NCI-H446 (cell line): ENCODE data around the gene CRB3.
A peak's percentile ranks its signal among the peaks of the same experiment; 100 is the strongest.
"Not testable (repeated sequence)": the region's sequence is repeated elsewhere in the genome, so short reads cannot be mapped to it uniquely, and the experiment has no call there.

Experiments used
- DNase-seq, 2 experiments: peaks; one replicate each; lab custom pipeline; 2025; lab: John Stamatoyannopoulos, UW

The CRB3 gene, protein sequence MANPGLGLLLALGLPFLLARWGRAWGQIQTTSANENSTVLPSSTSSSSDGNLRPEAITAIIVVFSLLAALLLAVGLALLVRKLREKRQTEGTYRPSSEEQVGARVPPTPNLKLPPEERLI

DNA sequence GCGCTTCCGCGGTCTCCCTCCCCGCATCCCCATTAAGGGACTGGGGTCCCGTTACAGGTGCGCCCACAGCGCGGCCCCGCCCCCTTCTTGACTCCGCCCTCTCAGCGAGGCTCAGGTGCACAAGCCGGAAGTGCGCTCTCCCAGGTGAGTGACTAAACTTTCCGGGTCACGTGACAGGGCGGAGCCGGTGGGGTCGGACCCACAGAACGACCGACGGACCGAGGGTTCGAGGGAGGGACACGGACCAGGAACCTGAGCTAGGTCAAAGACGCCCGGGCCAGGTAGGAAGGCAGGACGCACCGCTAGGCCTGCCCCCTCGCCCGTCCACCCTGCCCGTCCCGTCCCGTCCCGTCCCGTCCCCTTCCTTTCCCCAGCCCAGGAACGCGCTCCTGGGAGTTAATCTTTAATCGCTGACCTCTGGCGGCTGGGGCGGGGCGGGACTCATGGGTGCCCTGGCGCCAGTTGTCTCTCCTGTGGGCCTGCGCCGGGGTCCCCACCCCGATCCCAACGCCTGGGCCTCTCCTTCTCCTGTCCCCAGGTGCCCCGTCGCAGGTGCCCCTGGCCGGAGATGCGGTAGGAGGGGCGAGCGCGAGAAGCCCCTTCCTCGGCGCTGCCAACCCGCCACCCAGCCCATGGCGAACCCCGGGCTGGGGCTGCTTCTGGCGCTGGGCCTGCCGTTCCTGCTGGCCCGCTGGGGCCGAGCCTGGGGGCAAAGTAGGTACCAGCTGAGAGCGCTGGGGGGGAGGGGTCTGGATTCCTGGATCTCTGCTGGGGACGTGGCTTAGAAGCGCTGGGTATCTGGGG, at the start of gene CRB3:
CRB3 (plus strand) TSS at position 202 of the 804 bp plus-strand sequence; CDS start at position 633, 431 bp downstream.
- DNase-seq = no peak

DNA sequence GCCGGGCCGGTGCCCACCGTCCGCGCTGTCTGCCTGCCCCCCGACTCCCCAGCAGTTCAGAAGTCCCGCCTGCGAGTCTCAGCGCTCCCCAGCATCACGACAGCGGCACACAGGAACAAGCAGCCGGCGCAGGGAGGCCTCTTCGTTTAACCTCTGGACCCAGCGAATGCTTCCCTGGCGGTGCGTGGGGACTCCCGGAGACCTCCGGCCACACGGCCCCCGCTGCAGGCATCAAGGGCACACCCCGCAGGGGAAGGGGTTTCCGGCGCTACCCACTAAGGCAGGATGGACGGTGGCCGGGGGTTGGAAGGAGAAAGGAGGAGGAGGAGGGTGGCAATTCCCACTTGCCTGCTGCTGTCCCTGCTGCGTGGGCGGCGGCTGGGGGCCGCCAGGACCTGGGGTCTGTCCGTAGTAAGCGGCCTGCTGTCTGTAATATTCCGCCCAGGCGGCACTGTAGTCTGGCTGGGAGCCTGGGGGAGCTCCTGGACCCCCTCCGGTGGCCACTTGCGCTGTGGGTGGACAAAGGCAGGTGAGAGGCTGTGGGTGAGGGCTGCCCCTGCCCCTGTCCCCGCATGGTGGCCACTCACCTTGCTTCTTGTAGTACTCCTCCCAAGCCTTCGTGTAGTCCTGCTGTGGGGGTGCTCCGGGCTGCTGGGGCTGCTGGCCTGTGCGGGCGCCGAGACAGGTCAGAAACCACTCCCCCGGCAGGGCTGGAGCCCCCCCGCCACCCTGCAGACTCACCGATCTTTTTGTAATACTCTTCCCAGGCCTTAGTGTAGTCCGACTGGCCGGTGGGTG, 49.1 kb upstream of the CRB3 start:
- DNase-seq = no peak

DNA sequence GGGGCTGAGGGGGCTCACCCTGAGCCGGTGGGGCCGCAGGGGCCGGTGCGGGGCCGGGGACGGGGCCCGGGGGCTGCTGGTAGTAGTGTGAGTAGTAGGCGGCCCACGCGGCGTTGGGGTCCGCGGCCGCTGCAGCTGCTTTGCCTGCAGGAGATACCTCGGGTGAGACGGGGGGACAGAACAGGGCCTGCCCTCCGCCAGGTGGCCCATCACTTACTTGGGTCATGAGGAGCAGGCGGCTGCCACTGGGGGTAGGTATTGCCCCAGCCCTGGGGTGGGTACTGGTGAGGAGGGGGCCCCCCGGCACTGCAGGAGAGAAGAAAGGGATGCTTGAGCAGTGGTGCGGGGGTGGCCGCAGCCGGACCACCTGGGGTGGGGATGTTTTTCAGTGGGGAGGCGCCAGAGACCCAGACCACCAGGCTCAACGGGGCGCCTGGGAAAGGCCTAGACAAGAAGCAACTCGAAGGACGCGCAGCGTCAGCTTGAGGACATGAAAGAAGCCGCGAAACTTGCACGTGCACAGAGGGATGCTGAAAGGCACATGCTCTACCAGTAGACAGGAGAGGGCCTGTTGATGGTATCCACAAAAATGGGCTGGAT, 48.4 kb upstream of the CRB3 start:
- no peak for DNase-seq

DNA sequence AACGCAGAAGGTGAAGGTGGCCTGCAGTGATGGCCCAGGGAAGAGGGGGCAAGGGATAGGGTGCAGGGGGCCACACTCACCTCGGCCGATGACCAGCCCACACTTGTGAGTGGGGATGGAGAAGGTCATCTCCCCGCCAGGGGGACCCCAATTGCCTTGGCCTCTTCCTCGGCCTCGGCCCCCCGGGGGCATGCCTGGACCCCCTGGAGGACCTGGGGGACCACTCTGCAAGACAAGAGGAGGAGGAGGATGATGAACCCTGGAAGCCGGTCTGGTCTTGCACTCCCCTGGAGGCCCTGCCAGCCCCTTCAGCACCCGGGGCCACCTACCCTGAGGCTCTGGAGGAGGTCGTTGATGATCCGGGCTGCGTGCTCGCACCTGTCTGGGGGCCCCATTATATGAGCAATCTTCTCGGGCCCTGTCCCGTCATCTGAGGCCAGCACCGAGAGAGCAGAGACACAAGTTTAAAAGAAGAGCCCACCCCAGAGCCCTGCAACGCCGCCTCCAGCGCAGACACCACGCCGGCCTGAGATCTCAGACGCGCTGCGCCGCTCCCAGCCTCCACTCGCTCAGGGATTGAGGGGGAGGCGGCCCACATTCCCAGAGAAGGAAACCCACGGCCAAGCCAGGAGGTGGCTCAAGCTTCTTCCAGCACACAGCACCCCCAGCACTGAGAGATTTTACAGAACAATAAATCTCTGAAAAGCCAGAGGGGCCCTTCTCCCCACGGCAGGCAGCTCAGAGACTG, 47.2 kb upstream of the CRB3 start:
- DNase-seq = no peak

DNA sequence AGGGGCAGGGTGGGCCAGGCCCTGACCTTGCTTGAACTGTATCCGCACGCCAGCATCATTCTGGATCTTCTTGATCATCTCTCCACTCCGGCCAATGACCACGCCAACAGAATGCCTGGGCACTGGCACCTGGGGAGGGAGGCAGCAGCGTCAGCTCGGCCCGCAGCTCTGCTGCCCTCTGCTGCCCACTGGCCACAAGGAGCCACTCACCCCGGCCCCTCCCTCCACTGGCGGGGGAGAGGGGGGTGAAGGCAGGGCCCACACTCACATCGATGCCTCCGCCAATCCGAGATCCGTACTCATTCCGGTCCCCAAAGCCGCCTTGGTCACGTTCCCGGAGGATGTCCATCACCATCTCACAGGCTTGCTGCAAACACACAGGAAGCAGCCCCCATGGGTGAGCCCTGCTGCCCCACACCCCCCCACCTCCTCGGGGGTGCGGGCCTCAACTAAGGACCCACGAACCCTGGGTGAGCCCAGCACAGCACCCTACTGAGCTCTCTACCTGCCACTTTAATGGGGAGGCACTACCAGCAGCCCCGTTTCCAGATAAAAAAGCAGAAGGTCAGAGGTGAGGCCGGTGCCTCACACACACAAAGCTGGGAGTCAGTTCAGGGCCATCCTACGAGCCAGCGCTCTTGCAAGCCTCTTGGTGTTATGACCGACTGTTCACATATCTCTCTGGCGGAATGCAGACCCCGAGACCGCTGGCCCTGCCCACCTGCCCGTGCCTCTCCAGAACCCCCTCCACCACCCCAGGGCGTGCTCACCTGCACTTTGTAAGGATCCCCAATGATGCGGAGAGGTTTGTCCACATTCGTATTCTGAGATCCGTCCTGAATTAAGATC, 46.1 kb upstream of the CRB3 start:
- DNase-seq = no peak

DNA sequence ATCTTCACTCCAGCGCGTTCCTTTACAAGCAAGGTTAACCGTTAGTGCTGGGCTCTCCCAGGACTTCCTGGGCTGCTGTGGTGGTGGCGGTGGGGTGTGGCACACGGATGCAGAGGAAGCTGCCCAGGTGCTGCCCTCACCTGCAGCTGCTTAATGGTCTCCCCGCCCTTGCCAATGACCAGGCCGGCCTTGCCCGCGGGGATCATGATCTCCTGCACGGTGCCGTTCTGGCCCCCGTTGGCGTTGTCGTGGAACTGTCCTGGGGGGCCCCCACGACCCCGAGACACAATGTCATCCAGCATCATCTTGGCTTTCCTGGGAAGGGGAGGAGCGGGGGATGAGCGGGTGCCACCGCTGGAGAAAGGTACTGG, 45.5 kb upstream of the CRB3 start:
- no peak for DNase-seq

DNA sequence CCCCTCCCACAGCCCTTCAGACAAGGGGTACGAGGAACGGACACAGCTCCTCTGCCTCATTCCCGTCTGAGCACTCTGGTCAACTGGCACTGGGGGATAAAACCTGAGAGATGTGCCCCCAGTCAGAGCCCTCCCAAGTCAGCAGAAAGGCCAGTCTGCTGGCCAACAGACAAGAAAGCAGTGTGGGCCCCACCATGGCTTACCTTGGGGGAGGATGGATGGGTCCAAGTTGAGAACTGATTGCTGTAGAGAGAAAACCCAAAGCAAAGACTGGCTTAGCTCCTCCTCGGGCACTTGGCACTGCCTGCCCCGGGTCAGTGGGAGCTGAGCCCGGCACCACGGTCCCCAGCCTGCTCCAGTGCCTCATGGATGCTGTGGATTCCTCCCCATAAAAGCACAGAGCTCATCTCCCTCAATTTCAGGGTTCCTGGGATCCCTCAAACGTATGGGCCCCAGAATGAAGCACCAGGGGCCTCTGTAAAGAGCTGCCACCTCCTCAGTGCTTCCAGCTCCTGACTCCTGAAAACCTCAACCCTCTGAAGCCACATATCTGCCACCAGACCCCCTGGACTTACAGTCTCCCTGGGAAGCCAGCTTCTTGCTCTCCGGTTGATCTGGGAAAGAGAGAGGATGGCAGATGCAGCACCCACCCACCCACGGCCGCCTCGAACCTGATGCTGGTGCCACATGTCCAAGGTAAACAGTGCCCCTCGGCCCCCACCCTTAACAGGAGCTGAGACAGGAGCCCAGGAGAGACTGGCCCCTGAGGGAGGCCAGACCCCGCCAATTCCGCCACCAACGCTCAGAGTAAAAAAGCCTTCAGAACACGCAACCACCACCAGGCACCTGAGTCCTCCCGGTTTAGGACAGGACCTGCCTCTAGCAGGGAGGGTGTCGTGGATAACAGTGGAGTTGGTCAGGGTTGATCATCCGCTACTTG, 42.7 kb upstream of the CRB3 start:
- DNase-seq = no peak

DNA sequence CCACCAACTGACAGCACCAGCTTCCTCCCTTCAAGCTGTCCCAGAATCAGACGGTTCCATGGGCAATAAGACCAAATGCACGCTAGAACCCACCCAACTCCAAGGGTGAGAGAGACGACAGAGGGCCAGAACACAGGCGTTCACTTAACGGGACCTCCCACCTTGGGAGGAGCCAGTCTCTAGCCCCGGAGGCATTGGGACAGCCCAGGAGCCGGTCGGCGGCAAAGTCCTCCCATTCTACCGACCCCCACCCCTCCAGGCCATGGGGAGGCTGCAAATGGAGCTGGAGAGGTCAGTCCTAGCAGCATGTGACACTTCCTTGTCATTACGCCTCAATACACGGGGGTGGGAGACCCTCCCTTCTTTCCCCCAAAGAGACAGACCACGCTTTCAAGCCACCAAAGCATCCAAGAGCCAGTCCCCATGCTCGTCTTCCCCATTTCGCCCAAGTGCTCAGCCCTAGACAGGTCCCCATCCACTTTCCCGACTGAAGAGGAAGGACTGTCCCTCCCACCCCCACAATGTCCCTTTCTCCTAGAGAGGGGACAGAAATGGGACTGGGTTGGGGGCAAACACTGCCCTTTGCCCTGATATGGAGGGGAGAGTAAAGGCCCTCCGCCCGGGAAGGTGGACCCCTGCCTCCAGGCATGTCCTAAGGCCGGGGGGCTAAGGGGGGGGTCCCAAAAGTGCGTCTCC, 40.4 kb upstream of the CRB3 start:
- DNase-seq = peak in 1 of 2 experiments; percentile 44

DNA sequence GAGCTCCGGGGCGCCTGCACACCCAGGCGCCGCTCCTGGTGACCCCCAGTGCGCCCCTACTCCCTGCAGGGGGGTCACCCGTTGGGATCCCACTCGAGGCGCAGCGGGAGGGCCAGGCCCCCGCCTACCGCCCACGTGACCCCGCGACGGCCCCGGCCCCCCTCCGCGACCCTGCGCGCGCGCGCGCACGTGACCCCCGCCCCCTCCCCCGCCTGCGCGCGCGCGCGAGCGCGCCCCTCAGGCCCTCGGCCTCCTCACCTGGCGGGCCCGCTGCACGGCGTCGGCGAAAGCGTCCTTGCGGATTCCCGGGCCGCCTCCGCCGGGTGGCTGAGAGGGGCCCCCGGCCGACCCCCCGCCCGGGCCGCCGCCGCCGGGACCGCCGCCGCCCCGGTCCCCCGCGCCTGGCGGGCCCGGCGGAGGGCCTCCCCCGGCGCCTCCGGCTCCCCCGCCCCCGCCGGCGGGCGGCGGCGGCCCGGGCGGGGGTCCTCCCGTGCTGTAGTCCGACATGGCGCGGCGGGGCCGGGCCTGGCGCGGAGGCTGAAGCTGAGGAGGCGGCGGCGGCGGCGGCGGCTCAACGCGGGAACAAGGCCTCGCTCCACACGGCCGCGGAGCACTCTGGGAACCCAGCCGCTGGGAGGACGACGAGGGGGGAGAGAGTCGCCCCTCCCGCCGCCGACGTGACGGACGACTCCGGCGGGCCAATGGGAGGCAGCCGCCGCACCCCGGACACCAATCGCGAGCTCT, 39.7 kb upstream of the CRB3 start, which contains the start of gene KHSRP:
KHSRP (minus strand) TSS at position 617 of the 744 bp plus-strand sequence; CDS start at position 507, 110 bp downstream.
- DNase-seq = no peak

DNA sequence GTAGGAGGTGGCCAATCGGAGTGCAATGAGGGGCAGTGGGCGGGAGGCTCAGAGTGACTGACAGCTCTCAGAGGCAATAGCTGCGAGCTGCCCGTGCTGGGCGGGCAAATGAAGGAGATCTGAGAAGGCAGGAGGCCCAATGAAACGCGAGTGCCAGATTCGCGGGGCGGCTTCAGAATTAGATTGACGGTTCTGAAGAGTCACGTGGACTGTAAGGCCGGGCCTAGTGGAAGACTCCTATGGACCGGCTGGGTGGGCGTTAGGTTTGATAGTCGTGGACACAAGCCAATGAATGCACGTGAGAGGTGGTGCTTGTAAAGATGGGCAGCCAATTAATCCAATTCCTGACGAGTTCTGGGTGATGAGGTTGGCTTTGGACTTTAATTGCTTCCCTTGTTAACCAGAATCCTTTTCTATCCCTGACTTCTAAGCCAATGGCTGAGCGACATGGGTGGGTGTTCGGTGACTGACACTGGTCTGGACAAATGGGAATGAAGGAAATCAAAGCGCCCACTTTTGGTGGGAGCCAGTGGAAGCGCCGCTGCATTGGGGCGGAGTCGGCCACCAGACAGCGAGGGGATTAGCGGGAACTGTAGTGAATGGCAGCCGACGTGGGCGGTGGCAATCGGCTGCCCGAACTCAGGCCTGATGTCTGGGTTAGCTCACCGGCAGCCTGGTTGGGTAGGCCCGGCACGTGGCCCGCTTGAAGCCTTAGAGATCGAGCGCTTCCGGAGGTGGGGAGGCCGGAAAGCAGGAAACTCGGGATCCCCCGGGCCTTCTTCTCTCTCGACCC, 38.9 kb upstream of the CRB3 start:
- peak; percentile 99 to 100 for DNase-seq

DNA sequence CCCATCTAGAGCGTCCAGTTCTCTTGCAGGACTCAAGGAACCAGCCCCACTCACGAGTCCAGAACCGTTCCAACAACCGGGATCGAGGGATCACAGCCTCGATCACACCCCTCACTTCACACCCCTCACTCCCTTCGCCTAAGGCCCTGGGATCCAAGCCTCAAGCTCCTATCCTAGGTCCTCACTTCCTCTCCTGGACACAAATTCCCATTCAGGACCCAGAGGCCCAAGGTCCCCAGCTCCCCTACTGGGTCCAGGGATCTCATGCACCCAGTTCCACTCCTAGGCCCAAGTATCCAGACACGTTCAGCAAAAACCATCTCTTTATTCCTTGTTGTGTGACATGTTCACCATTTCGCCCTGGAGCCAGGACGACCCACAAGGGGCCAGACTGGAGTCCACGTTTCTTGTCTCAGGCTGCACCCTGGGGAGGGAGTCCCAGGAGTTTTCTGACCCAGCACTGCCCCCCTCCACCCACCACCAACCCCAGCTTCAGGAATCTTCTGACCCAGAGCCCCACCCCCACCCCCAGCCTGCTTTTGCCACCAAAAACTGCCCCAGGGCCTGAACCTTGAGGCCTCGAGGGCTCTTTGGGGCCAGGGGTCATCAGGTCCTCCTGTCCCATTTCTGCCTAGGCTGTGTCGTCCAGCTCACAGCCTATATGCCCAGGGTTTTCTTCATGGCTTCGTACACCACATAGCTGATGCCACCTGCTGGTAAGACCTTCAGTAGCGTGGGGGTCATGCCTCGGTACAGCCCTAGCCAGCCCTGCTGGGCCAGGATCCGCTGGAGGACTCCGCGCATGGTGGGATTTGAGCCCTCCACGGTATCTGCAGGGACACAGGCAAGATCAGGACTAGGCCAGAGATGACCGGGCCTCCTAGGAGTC, 38.1 kb upstream of the CRB3 start:
- DNase-seq = no peak

DNA sequence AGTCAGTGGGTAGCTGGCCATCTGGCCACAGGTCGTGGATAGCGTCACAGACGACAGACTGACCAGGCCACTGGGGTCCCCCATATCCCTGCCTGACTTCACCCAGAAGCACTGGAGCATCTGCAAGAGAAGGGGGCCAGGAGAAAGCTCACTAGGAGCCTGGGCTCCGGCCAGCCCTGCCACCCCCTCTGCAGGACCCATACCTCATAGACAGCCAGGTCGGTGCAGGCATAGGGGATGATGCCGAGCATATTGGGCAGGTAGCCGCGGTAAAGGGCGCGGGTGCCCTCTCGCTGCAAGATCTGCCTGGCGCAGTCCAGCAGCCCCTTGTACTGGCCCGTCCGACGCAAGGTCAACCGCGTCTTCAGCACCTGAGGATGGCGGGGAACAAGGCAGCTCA, 36.9 kb upstream of the CRB3 start:
- no peak for DNase-seq

DNA sequence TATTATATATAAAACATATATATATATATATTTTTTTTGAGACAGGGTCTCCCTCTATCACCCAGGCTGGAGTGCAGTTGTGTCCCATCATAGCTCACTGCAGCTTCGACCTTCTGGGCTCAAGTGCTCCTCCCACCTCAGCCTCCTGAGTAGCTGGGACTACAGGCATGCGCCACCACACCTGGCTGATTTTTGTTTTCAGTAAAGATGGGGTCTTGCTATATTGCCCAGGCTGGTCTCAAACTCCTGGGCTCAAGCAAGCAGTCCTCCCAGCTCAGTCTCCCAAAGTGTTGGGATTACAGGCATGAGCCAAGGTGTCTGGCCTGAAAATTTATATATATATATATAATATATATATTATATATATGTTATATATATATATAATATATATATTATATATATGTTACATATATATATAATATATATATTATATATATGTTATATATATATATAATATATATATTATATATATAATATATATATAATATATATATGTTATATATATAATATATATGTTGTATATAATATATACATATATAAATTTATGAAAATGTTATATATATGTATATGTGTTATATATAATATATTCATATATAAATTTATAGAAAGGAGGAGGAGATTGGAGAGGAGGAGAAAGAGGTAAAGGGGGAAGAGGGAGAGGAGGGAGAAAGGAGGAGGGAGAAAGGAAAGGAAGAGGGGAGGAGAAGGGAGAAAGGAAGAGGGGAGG, 35.2 kb upstream of the CRB3 start:
- not testable (repeated sequence) for DNase-seq

DNA sequence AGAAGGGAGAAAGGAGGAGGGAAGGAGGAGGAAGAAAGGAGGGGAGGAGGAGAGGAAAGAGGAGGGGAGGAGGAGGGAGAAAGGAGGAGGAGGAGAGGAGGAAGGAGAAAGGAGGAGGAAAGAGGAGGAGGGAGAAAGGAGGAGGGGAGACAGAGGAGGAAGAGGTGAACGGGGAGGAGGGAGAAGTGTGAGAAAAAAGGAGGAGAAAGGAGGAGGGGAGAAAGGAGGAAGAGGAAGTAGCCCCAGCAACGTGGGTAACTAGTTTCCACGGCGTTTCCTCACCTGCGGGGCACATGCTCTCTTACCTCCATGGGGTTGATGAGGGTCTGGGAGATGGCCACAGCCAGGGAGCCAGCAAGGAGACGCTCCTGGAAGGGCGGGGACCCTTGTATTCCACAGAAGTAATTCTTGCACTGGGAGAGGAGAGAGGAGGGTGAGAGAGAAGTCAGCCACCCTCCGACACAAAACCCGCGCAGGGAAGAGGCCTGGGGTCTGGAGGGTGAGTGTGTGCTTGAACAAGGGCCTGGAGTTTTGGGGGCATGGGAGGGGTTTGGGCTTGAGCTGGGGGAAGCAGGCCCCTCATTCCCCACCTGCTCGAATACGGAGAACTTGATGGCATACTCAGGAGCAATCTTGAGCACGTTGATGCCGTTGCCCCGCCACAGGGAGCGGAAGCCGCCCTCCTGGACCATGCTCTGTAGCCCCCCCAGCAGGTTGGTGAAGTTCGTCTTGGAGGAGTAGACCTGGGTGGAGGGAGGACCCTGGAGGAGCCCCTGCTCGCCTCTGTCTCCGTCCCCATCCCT, 34.5 kb upstream of the CRB3 start:
- DNase-seq = no peak

DNA sequence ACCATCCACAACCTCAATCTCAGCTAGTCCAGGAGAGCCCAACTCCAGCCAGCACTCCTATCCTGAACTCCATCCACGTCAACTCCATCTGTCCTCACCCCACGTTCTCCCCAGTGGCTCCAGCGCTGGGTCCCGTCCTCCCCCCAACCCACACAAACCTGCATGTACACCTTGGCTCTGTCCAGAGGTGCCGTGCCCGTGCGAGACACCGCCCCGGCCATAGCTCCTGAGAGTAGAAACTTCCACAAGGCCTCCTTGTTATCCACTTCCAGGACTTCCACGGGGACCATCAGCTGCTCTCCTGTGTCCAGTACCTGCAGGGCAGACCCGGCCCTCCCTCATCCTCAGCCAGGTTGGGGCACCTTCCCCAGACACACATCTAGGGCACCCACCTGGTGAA, 32.2 kb upstream of the CRB3 start:
- DNase-seq = no peak
